H1 (cell line): Measurements from ENCODE around the gene ZKSCAN1. TPM values are rescaled to one million over a fixed set of nuclear protein-coding genes. Genes with fewer than 3 reads are reported as not detected.

Source experiments
- CBX8 ChIP-seq: fragments of 300-800, 300-1000 bp; sonication (generic); IDR thresholded peaks from 2 replicates; pipeline ENCODE4 v1.7.1; 2016; ENCODE audit warnings: low read depth, low read length, borderline replicate concordance
- CHD7 ChIP-seq: fragments of 300-600 bp; sonication (generic); IDR thresholded peaks from 2 replicates; pipeline ENCODE4 v1.7.1; 2012; ENCODE audit warnings: low read length, moderate library complexity, mild to moderate bottlenecking, inconsistent platforms; ENCODE audit not compliant: insufficient replicate concordance
- GTF2F1 ChIP-seq: IDR thresholded peaks from 2 replicates; pipeline ENCODE4 v1.6.1; 2012; ENCODE audit warnings: low read depth, low read length, improper control_type of control experiment, borderline replicate concordance
- HDAC6 ChIP-seq: IDR thresholded peaks from one replicate; pipeline ENCODE4 v1.7.1; 2012; ENCODE audit warnings: low read depth, mild to moderate bottlenecking, inconsistent platforms, low read length, moderate library complexity
- JUN ChIP-seq: IDR thresholded peaks from 2 replicates; pipeline ENCODE4 v1.6.1; 2011; ENCODE audit warnings: low read depth, mild to moderate bottlenecking, improper control_type of control experiment, low read length
- POLR2AphosphoS5 ChIP-seq: IDR thresholded peaks from 2 replicates; pipeline ENCODE4 v1.6.1; 2011; ENCODE audit warnings: low read depth, low read length
- SP1 ChIP-seq: IDR thresholded peaks from 2 replicates; pipeline ENCODE4 v1.6.1; 2011; ENCODE audit warnings: low read depth, low read length
- TAF7 ChIP-seq: optimal IDR thresholded peaks from 2 replicates; pipeline ENCODE3; 2011; ENCODE audit warnings: low read depth, mild to moderate bottlenecking, inconsistent platforms, low read length, moderate library complexity, borderline replicate concordance
- YY1 ChIP-seq: IDR thresholded peaks from 2 replicates; pipeline ENCODE4 v1.6.1; 2011; ENCODE audit warnings: low read depth, mild to moderate bottlenecking, low read length
- polyA plus RNA-seq, 7 experiments: library from polyadenylated mRNA; depleted of rRNA in 3 of 7; stranded (reverse) in 5 of 7; unstranded in 2 of 7; fragments of >200 nt in 5 of 7; fragments of 200-250 nt in 2 of 7; gene quantifications; 1 replicate in 5 of 7; 2 replicates in 1 of 7; 4 replicates in 1 of 7; pipeline versions ENCODE4 v1.2.1 to v1.2.3, GENCODE V29; 2011 to 2013; ENCODE audit warnings: missing spikeins in 2 of 7, mixed read lengths in 2 of 7
- total RNA-seq: library from RNA; stranded (reverse); fragmentation: NEBNext Ultra II Directional; extraction: Animal tissue kit (Norgen Biotek cat#: 25700); gene quantifications from 2 replicates; pipeline ENCODE4 v1.2.1, GENCODE V29; 2021

ZKSCAN1 gene
- total and polyA plus RNA-seq, 2 of the 8 experiments (the other 6 are each of a cell fraction or from before 2014, with no cell fraction given) = 8.2 to 40.6 TPM

DNA sequence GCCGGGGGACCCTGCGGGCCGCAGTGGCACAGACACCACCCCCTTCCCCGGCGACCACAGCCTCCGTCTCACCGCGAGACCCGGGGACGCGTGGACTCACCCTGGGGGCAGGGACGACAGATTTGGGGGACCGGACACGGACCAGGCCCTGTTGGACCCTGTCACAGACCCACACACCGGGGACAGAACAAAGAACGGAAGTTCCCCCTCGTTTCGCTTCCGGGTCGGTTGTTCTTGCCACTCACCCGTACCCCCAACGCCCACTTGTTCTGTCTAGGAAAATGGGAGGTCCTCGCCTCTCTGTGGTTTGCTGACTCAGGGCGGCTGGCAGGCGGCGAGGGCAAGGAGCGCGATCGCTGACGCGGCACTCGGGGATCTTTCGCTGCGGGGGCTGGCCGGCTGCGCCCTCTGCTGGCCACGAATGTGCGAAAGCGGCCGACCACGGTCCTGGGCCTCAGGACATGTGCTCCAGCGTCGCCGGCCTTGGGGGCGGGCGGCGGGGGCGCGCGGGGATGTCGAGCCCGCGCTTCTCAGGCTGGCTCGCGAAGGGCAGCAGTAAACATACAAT, 66.2 kb downstream of the ZKSCAN1 start, which contains the start of gene ZNF3 (continued):
- TF ChIP-seq CHD7 = no peak
- peak; percentile 55 for TF ChIP-seq YY1
- no peak for TF ChIP-seq TAF7
- no peak for TF ChIP-seq HDAC6
- peak; percentile 87 for TF ChIP-seq SP1
- TF ChIP-seq POLR2AphosphoS5 = peak; percentile 96
- TF ChIP-seq CBX8 = no peak
- TF ChIP-seq GTF2F1 = 0 out of 2 replicates have a peak, but pooled peaks have one; percentile 68
- no peak for TF ChIP-seq JUN
